ENCODE measurements around the gene EXOSC1.

DNA sequence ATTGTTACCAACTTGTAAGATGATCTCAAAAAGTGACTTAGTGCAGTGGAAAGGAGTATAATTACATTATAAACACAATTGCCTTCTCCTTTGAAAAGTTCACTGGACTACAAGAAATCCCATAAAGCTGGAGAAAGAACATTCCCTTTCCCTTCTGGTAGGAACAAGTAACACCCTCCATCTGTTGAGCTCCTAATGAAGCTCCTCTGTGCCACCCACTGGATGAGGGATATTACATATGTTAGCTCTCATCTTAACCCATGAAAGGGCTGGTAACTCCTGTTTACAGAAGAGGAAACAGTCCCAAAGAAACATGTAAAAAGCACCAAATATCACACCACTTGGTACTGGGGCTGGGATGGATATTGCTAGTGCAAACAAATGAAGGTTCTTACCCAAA lies 11.8 kb downstream of the EXOSC1 start:
- TF ChIP-seq, protein P1, sequence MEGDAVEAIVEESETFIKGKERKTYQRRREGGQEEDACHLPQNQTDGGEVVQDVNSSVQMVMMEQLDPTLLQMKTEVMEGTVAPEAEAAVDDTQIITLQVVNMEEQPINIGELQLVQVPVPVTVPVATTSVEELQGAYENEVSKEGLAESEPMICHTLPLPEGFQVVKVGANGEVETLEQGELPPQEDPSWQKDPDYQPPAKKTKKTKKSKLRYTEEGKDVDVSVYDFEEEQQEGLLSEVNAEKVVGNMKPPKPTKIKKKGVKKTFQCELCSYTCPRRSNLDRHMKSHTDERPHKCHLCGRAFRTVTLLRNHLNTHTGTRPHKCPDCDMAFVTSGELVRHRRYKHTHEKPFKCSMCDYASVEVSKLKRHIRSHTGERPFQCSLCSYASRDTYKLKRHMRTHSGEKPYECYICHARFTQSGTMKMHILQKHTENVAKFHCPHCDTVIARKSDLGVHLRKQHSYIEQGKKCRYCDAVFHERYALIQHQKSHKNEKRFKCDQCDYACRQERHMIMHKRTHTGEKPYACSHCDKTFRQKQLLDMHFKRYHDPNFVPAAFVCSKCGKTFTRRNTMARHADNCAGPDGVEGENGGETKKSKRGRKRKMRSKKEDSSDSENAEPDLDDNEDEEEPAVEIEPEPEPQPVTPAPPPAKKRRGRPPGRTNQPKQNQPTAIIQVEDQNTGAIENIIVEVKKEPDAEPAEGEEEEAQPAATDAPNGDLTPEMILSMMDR (IDR thresholded peaks at IDR 0.05), result no peak
- TF ChIP-seq, protein P2, sequence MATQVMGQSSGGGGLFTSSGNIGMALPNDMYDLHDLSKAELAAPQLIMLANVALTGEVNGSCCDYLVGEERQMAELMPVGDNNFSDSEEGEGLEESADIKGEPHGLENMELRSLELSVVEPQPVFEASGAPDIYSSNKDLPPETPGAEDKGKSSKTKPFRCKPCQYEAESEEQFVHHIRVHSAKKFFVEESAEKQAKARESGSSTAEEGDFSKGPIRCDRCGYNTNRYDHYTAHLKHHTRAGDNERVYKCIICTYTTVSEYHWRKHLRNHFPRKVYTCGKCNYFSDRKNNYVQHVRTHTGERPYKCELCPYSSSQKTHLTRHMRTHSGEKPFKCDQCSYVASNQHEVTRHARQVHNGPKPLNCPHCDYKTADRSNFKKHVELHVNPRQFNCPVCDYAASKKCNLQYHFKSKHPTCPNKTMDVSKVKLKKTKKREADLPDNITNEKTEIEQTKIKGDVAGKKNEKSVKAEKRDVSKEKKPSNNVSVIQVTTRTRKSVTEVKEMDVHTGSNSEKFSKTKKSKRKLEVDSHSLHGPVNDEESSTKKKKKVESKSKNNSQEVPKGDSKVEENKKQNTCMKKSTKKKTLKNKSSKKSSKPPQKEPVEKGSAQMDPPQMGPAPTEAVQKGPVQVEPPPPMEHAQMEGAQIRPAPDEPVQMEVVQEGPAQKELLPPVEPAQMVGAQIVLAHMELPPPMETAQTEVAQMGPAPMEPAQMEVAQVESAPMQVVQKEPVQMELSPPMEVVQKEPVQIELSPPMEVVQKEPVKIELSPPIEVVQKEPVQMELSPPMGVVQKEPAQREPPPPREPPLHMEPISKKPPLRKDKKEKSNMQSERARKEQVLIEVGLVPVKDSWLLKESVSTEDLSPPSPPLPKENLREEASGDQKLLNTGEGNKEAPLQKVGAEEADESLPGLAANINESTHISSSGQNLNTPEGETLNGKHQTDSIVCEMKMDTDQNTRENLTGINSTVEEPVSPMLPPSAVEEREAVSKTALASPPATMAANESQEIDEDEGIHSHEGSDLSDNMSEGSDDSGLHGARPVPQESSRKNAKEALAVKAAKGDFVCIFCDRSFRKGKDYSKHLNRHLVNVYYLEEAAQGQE (IDR thresholded peaks at IDR 0.05; ENCODE audit: insufficient read depth in 1 of 2, low read depth in 2 of 2, low read length in 1 of 2), result no peak
- TF ChIP-seq POLR2AphosphoS5 (IDR thresholded peaks at IDR 0.05; ENCODE audit: low read depth, low read length), result no peak; the same call in 1 of the 2 replicates
